Measurements from ENCODE around the gene PLCB2.

- TF ChIP-seq CTCF (IDR thresholded peaks at IDR 0.05) (no peak), POLR2A (IDR thresholded peaks at IDR 0.05) (no peak)
Observed at GRCh38 chr15:40298216-40298935, 9.4 kb downstream of the PLCB2 start.

Data from thyroid gland (tissue), 4 donors.